H1 (cell line): ENCODE data around the gene PPP1R12C. TPM values are rescaled to one million over a fixed set of nuclear protein-coding genes. Genes with fewer than 3 reads are reported as not detected.

Experiments
- SIN3A ChIP-seq, 2 experiments: IDR thresholded peaks in 1 of 2; conservative IDR thresholded peaks in 1 of 2; 2 replicates each; pipeline ENCODE4 v1.6.1; 2011 to 2012; ENCODE audit warnings: low read length in 2 of 2, improper control_type of control experiment in 1 of 2, low read depth in 1 of 2, mild to moderate bottlenecking in 1 of 2
- polyA plus RNA-seq, 7 experiments: library from polyadenylated mRNA; depleted of rRNA in 3 of 7; stranded (reverse) in 5 of 7; unstranded in 2 of 7; fragments of >200 nt in 5 of 7; fragments of 200-250 nt in 2 of 7; gene quantifications; 1 replicate in 5 of 7; 2 replicates in 1 of 7; 4 replicates in 1 of 7; pipeline versions ENCODE4 v1.2.1 to v1.2.3, GENCODE V29; 2011 to 2013; ENCODE audit warnings: missing spikeins in 2 of 7, mixed read lengths in 2 of 7
- total RNA-seq: library from RNA; stranded (reverse); fragmentation: NEBNext Ultra II Directional; extraction: Animal tissue kit (Norgen Biotek cat#: 25700); gene quantifications from 2 replicates; pipeline ENCODE4 v1.2.1, GENCODE V29; 2021

The PPP1R12C gene
- total and polyA plus RNA-seq, 2 of the 8 experiments (the other 6 are each of a cell fraction or from before 2014, with no cell fraction given), result 31.7 to 71.5 TPM

DNA sequence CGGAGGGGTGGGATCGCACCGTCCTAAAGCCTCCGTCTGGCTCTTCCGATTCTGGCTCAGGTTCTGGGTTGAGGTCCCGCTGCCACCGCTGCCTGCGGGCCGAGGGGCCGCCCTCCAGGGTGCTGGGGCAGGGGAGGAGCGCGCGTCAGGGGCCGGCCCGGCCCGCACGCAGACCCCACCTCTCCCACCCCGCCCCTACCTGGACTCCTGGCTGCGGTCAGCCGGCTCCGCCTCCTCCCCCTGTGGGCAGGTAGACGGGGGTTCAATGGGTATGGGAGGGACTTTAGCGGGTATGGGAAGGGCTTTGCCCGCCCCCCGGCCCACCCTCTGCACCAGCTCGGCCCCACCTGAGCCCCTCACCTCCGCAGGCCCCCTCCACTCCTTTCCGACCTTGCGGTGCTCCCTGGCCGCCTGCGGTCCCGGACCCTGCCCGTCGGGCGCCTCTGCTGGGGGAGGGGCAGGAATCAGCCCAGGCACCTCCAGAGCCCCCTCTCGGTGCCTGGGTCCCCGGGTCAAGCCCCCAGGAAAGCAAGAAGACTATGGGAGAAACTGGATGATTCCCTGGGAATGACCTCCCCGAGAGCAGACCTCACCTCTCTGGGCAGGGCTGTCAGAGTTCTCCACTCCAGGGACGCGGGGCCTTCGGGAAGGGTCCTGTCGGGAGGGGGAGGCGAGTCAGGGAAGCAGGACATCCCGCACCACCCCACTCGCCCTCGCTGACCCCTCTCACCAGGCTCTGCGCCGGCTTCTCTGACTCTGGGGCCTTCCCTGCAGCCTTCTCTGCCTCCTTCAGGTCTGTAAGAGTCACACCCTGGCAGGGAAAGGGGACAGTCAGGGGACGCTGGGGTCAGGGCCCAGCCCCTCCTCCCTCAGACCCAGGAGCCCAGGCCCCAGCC is 24.8 kb downstream of the PPP1R12C start (continued):
- TF ChIP-seq SIN3A (conservative IDR thresholded peaks at IDR 0.05 in 1 of 2, IDR thresholded peaks at IDR 0.05 in 1 of 2; ENCODE audit: low read depth in 1 of 2, low read length in 2 of 2), result peak in 1 of 2 experiments; percentile 44; a peak in 1 of 4 replicates
